Stimulated activated CD4-positive, alpha-beta T cell treated with anti-CD3 and anti-CD28 coated beads, Interleukin-12 subunit alpha, Interleukin-12 subunit beta, amount 100 ng/mL, for 48 hours (primary cell): ENCODE data around the gene ZNF669.

Experiments used
- DNase-seq, 3 donors: peaks; one replicate each; pipeline ENCODE4 v3.0.0-alpha.2; 2020; ENCODE audit warnings: low read depth in 2 of 3, low spot score in 1 of 3

The ZNF669 gene

GRCh38 chr1:247111700-247112478 lies 7.7 kb upstream of the ZNF669 start:
- DNase-seq = no peak

GRCh38 chr1:247111259-247111699 lies 7.1 kb upstream of the ZNF669 start:
- no peak for DNase-seq

GRCh38 chr1:247110627-247111258 lies 6.6 kb upstream of the ZNF669 start:
- peak; percentile 38 to 46 (median 40) for DNase-seq

- DNase-seq = no peak
These were observed 3.5 kb upstream of the ZNF669 start for GRCh38 chr1:247107694-247108093.

- no peak for DNase-seq
These were observed 1.8 kb upstream of the ZNF669 start for GRCh38 chr1:247105966-247106365.

GRCh38 chr1:247104965-247105364 lies 809 bp upstream of the ZNF669 start:
- DNase-seq = no peak

GRCh38 chr1:247102381-247102780 lies 1.8 kb downstream of the ZNF669 start:
- no peak for DNase-seq

- DNase-seq = no peak
These were observed 3.4 kb downstream of the ZNF669 start for GRCh38 chr1:247100676-247101279.

GRCh38 chr1:247096958-247097357 lies 7.2 kb downstream of the ZNF669 start:
- no peak for DNase-seq

- DNase-seq = no peak
These were observed 7.6 kb downstream of the ZNF669 start for GRCh38 chr1:247096544-247096943.

- DNase-seq = no peak
These were observed 8.0 kb downstream of the ZNF669 start for GRCh38 chr1:247096112-247096511.

GRCh38 chr1:247090455-247090854 lies 13.7 kb downstream of the ZNF669 start:
- no peak for DNase-seq

- DNase-seq = no peak
These were observed 14.4 kb downstream of the ZNF669 start for GRCh38 chr1:247089616-247090375.

- DNase-seq = no peak
These were observed 15.2 kb downstream of the ZNF669 start for GRCh38 chr1:247088967-247089366.

GRCh38 chr1:247087256-247087655 lies 16.9 kb downstream of the ZNF669 start:
- no peak for DNase-seq

GRCh38 chr1:247085310-247085709 lies 18.8 kb downstream of the ZNF669 start:
- DNase-seq = no peak

- no peak for DNase-seq
These were observed 19.4 kb downstream of the ZNF669 start for GRCh38 chr1:247084771-247085170.

GRCh38 chr1:247079141-247079874 lies 24.8 kb downstream of the ZNF669 start:
- DNase-seq = peak in 1 of 3 donors; percentile 14

- peak; percentile 85 to 89 (median 85) for DNase-seq
These were observed 25.7 kb downstream of the ZNF669 start, which contains the start of gene ZNF670 for GRCh38 chr1:247078258-247079140. TSS of gene ZNF670 (minus strand) at chr1:247078811. CDS start at chr1:247078596, 215 bp downstream.

GRCh38 chr1:247077876-247078257 lies 26.3 kb downstream of the ZNF669 start:
- no peak for DNase-seq
